SK-N-SH (cell line): ENCODE data around the gene SNTG2. TPM values are rescaled to one million over a fixed set of nuclear protein-coding genes. Genes with fewer than 3 reads are reported as not detected.

ENCODE experiments used
- CTCF ChIA-PET: fragments of 300-600, 350-600 bp; formaldehyde crosslinking; extraction: SDS; loops from one replicate; lab custom pipeline; 2021; lab: Yijun Ruan, JAX
- POLR2A ChIA-PET: fragments of 350-600 bp; sonication (Branson Sonifier 250); formaldehyde crosslinking; extraction: SDS; loops from one replicate; lab custom pipeline; 2020; ENCODE audit warnings: antibody characterized with exemption, inconsistent platforms; lab: Yijun Ruan, JAX
- DNase-seq: peaks from one replicate; pipeline ENCODE4 v3.0.0; 2012
- H2AFZ ChIP-seq: fragments of 200-600 bp; sonication (generic); 2 replicates; pipeline ENCODE4 v1.8.1; 2016; ENCODE audit warnings: antibody characterized with exemption, mild to moderate bottlenecking, low read depth
- H3F3A ChIP-seq: fragments of 200-600 bp; sonication (generic); replicated peaks from 2 replicates; pipeline ENCODE3; 2016; ENCODE audit warnings: antibody characterized with exemption, mild to moderate bottlenecking; ENCODE audit not compliant: insufficient read depth
- H3K27ac ChIP-seq, 2 experiments: fragments of 200-500 bp in 1 of 2; fragments of 200-600 bp in 1 of 2; sonication (Bioruptor generic) in 1 of 2; sonication (generic), shearing (Covaris generic) in 1 of 2; 2 replicates each; pipeline versions ENCODE4 v1.5.1 to v1.6.1; 2014 to 2016; ENCODE audit warnings: low read depth in 2 of 2, inconsistent platforms in 1 of 2, low read length in 1 of 2, mild to moderate bottlenecking in 1 of 2, mixed read lengths in 1 of 2
- H3K27me3 ChIP-seq: fragments of 200-600 bp; sonication (generic), shearing (Covaris generic); 2 replicates; pipeline ENCODE4 v1.6.1; 2016; ENCODE audit warnings: mixed run types; ENCODE audit not compliant: insufficient read depth
- H3K36me3 ChIP-seq, 2 experiments: fragments of 200-500 bp in 1 of 2; fragments of 200-600 bp in 1 of 2; sonication (Bioruptor generic) in 1 of 2; sonication (generic) in 1 of 2; replicated peaks in 1 of 2; 2 replicates each; pipeline versions ENCODE3 to v1.5.1; 2014 to 2016; ENCODE audit warnings: low read length in 1 of 2, mild to moderate bottlenecking in 1 of 2; ENCODE audit not compliant: insufficient read depth in 2 of 2, control insufficient read depth in 1 of 2
- H3K4me1 ChIP-seq, 2 experiments: fragments of 200-500 bp in 1 of 2; fragments of 200-600 bp in 1 of 2; sonication (Bioruptor generic) in 1 of 2; sonication (generic), shearing (Covaris generic) in 1 of 2; 2 replicates each; pipeline versions ENCODE4 v1.5.1 to v1.6.1; 2014 to 2016; ENCODE audit warnings: low read depth in 1 of 2, low read length in 1 of 2, mixed run types in 1 of 2; ENCODE audit not compliant: insufficient read depth in 2 of 2, control insufficient read depth in 1 of 2
- H3K4me2 ChIP-seq: fragments of 200-600 bp; sonication (generic), shearing (Covaris generic); 2 replicates; pipeline ENCODE4 v1.6.1; 2017; ENCODE audit warnings: mixed run types
- H3K4me3 ChIP-seq, 2 experiments: fragments of 200-500 bp in 1 of 2; fragments of 200-600 bp in 1 of 2; sonication (Bioruptor generic) in 1 of 2; sonication (generic), shearing (Covaris generic) in 1 of 2; 2 replicates each; pipeline versions ENCODE4 v1.5.1 to v1.8.1; 2014 to 2016; ENCODE audit warnings: low read depth in 2 of 2, inconsistent platforms in 1 of 2, low read length in 1 of 2, mild to moderate bottlenecking in 1 of 2, mixed read lengths in 1 of 2, moderate library complexity in 1 of 2
- H3K79me2 ChIP-seq: fragments of 200-600 bp; sonication (generic); 2 replicates; pipeline ENCODE4 v1.8.1; 2017; ENCODE audit warnings: mild to moderate bottlenecking; ENCODE audit not compliant: insufficient read depth
- H3K9ac ChIP-seq: fragments of 200-600 bp; sonication (generic); 2 replicates; pipeline ENCODE4 v1.6.1; 2017; ENCODE audit warnings: mixed run types
- H3K9me2 ChIP-seq: fragments of 200-600 bp; sonication (generic); 2 replicates; pipeline ENCODE4 v1.6.1; 2017; ENCODE audit warnings: mixed run types
- H3K9me3 ChIP-seq: fragments of 200-600 bp; sonication (generic); 2 replicates; pipeline ENCODE4 v1.6.1; 2017; ENCODE audit warnings: mixed run types, mild to moderate bottlenecking, moderate library complexity
- H4K20me1 ChIP-seq: fragments of 200-600 bp; sonication (generic); 2 replicates; pipeline ENCODE4 v1.6.1; 2017; ENCODE audit warnings: mild to moderate bottlenecking, mixed run types; ENCODE audit not compliant: insufficient read depth
- ELF1 ChIP-seq: IDR thresholded peaks from 2 replicates; pipeline ENCODE4 v1.4.0; 2012
- MEF2A ChIP-seq: IDR thresholded peaks from 2 replicates; pipeline ENCODE4 v1.4.0; 2012; ENCODE audit warnings: low read depth, borderline replicate concordance
- NRF1 ChIP-seq: IDR thresholded peaks from 2 replicates; pipeline ENCODE4 v1.6.1; 2012; ENCODE audit warnings: low read depth, mild to moderate bottlenecking, low read length
- RFX5 ChIP-seq: IDR thresholded peaks from 2 replicates; pipeline ENCODE4 v1.6.1; 2012; ENCODE audit warnings: mild to moderate bottlenecking, improper control_type of control experiment, low read length
- SIN3A ChIP-seq: IDR thresholded peaks from 2 replicates; pipeline ENCODE4 v1.6.1; 2012; ENCODE audit warnings: low read depth, mild to moderate bottlenecking, low read length, moderate library complexity, borderline replicate concordance
- TEAD4 ChIP-seq: IDR thresholded peaks from 2 replicates; pipeline ENCODE4 v1.4.0; 2012; ENCODE audit warnings: mild to moderate bottlenecking, borderline replicate concordance; ENCODE audit not compliant: insufficient read depth
- WGBS: methylation state at CpG from one replicate; pipeline ENCODE4 v1.1.6; 2017; ENCODE audit warnings: low lambda C conversion rate; 5-methylcytosine and 5-hydroxymethylcytosine counted together
- polyA plus RNA-seq, 3 experiments: library from polyadenylated mRNA; depleted of rRNA; stranded (reverse); fragments of >200 nt; gene quantifications; 2 replicates each; pipeline ENCODE4 v1.2.3, GENCODE V29; 2012
- TF ChIP-seq, protein P1 (sequence below): fragments of 150-350 bp; IDR thresholded peaks from 2 replicates; pipeline ENCODE4 v1.6.1; 2016; ENCODE audit warnings: mild to moderate bottlenecking, low read depth, low read length
- TF ChIP-seq, protein P2 (sequence below): fragments of 200-600 bp; sonication (generic); IDR thresholded peaks from 2 replicates; pipeline ENCODE4 v1.6.1; 2017; ENCODE audit warnings: antibody characterized with exemption, mild to moderate bottlenecking, moderate library complexity
- TF ChIP-seq, protein P3 (sequence below): IDR thresholded peaks from 2 replicates; pipeline ENCODE4 v1.4.0; 2012; ENCODE audit warnings: low read depth
- TF ChIP-seq, protein P4 (sequence below): IDR thresholded peaks from 2 replicates; pipeline ENCODE4; 2012

SNTG2 gene
- polyA plus RNA-seq, 1 of the 3 experiments (the other 2 are of a cell fraction) = not detected

DNA sequence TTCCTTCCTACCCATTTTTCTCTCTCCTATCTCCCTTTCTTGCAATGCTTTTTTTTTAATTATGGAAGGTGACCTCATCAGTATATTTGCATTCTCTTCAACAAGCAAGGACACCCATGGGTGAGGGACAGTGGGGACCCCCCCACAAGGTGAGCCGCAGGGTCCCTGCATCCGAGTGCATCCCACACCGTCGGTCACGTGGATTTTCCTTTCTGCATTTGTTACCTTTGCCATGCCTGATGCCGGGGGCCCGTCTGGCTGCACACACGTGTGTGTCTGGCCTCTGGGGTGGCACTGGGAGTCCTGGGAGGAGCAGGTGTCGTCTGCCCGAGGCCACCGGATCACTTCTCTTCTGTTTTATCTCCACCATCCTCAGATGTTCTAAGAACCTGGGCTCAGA, 30.1 kb upstream of the SNTG2 start:
- no peaks in the 10 kb centered on the region for H3K36me3 ChIP-seq
- TF ChIP-seq NRF1 = no peak
- no peak for TF ChIP-seq TEAD4
- TF ChIP-seq, protein P1, sequence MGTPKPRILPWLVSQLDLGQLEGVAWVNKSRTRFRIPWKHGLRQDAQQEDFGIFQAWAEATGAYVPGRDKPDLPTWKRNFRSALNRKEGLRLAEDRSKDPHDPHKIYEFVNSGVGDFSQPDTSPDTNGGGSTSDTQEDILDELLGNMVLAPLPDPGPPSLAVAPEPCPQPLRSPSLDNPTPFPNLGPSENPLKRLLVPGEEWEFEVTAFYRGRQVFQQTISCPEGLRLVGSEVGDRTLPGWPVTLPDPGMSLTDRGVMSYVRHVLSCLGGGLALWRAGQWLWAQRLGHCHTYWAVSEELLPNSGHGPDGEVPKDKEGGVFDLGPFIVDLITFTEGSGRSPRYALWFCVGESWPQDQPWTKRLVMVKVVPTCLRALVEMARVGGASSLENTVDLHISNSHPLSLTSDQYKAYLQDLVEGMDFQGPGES = no peak
- TF ChIP-seq, protein P2, sequence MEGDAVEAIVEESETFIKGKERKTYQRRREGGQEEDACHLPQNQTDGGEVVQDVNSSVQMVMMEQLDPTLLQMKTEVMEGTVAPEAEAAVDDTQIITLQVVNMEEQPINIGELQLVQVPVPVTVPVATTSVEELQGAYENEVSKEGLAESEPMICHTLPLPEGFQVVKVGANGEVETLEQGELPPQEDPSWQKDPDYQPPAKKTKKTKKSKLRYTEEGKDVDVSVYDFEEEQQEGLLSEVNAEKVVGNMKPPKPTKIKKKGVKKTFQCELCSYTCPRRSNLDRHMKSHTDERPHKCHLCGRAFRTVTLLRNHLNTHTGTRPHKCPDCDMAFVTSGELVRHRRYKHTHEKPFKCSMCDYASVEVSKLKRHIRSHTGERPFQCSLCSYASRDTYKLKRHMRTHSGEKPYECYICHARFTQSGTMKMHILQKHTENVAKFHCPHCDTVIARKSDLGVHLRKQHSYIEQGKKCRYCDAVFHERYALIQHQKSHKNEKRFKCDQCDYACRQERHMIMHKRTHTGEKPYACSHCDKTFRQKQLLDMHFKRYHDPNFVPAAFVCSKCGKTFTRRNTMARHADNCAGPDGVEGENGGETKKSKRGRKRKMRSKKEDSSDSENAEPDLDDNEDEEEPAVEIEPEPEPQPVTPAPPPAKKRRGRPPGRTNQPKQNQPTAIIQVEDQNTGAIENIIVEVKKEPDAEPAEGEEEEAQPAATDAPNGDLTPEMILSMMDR = no peak
- TF ChIP-seq, protein P3, sequence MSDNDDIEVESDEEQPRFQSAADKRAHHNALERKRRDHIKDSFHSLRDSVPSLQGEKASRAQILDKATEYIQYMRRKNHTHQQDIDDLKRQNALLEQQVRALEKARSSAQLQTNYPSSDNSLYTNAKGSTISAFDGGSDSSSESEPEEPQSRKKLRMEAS = no peak
- TF ChIP-seq ELF1 = no peak
- no peak for TF ChIP-seq RFX5
- no peak for TF ChIP-seq MEF2A
- TF ChIP-seq, all 33 proteins: peak for 0
- Histone ChIP-seq H3K4me2 (no peak overlapping the region), H3K9me3 (no peaks in the 10 kb centered on the region), H4K20me1 (no peaks in the 10 kb centered on the region), H2AFZ (no peak overlapping the region), H3K79me2 (no peaks in the 10 kb centered on the region), H3K27ac (no peak overlapping the region), H3K9me2 (no peaks in the 10 kb centered on the region), H3K4me3 (no peak overlapping the region), H3K9ac (no peak overlapping the region), H3K4me1 (peaks cover 0 to 15% of the 10 kb centered on the region in 2 experiments; a peak in 2 of 4 replicates), H3F3A (no peaks in the 10 kb centered on the region), H3K27me3 (no peaks in the 10 kb centered on the region)
- 46% methylated on average over 11 of the region's 11 CpGs for WGBS
- CTCF ChIA-PET = no interaction called here
- DNase-seq = no peak
- POLR2A ChIA-PET = no interaction called here

DNA sequence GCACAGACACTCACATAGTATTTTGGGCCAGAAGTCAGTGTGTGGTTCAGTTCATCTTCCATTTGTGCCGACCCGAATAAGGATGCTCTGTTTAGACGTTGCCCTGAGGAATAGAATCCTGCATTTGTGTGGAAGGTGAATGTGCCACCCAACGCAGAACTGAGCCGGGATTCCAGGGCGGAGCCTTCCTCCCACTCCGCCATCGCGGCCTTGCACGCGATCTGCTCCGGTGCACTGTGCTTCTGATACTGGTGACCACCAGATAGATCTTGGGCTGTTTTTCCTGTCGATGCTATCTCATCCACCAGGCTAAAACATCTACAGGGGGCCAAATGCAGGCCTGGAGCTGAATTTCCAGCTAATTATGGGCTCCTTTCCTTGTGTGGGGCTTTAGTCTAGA, 29.6 kb upstream of the SNTG2 start:
- no peaks in the 10 kb centered on the region for H3K27me3 ChIP-seq
- peaks cover 0 to 15% of the 10 kb centered on the region in 2 experiments; a peak in 2 of 4 replicates for H3K4me1 ChIP-seq
- H3K9ac ChIP-seq = no peak overlapping the region
- TF ChIP-seq ELF1 = no peak
- no peak for TF ChIP-seq SIN3A
- TF ChIP-seq, protein P4, sequence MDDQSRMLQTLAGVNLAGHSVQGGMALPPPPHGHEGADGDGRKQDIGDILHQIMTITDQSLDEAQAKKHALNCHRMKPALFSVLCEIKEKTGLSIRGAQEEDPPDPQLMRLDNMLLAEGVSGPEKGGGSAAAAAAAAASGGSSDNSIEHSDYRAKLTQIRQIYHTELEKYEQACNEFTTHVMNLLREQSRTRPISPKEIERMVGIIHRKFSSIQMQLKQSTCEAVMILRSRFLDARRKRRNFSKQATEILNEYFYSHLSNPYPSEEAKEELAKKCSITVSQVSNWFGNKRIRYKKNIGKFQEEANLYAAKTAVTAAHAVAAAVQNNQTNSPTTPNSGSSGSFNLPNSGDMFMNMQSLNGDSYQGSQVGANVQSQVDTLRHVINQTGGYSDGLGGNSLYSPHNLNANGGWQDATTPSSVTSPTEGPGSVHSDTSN = no peak
- H4K20me1 ChIP-seq = no peaks in the 10 kb centered on the region
- no peak for DNase-seq
- no peaks in the 10 kb centered on the region for H3K79me2 ChIP-seq
- no peak overlapping the region for H3K4me2 ChIP-seq
- POLR2A ChIA-PET = no interaction called here
- 59% methylated on average over 13 of the region's 13 CpGs for WGBS
- no peaks in the 10 kb centered on the region for H3K9me3 ChIP-seq
- H3F3A ChIP-seq = no peaks in the 10 kb centered on the region
- no peaks in the 10 kb centered on the region for H3K36me3 ChIP-seq
- H3K4me3 ChIP-seq = no peak overlapping the region
- H3K9me2 ChIP-seq = no peaks in the 10 kb centered on the region
- no peak overlapping the region for H2AFZ ChIP-seq
- H3K27ac ChIP-seq = no peak overlapping the region
- CTCF ChIA-PET = no interaction called here
